HFFc6 (cell line): Measurements from ENCODE around the gene RIOX2. TPM values are rescaled to one million over a fixed set of nuclear protein-coding genes. Genes with fewer than 3 reads are reported as not detected.
A peak's percentile ranks its signal among the peaks of the same experiment; 100 is the strongest.

ENCODE experiments used
- DNase-seq: peaks from one replicate; pipeline ENCODE4 v3.0.0-alpha.2; 2018
- H3K27ac Mint-ChIP-seq: 2 replicates; pipeline ENCODE4 v1.8.0; 2020; ENCODE audit warnings: mild to moderate bottlenecking, mixed read lengths
- H3K27me3 Mint-ChIP-seq: 2 replicates; pipeline ENCODE4 v1.8.0; 2021; ENCODE audit warnings: mild to moderate bottlenecking, moderate library complexity, mixed read lengths; ENCODE audit not compliant: insufficient read depth
- H3K36me3 Mint-ChIP-seq: 2 replicates; pipeline ENCODE4 v1.8.0; 2021; ENCODE audit warnings: low read depth, mixed read lengths
- H3K4me1 Mint-ChIP-seq: 2 replicates; pipeline ENCODE4 v1.8.0; 2020; ENCODE audit warnings: low read depth, mixed read lengths
- H3K4me3 Mint-ChIP-seq: 2 replicates; pipeline ENCODE4 v1.8.0; 2020; ENCODE audit warnings: mild to moderate bottlenecking, moderate library complexity, mixed read lengths
- H3K9me3 Mint-ChIP-seq: 2 replicates; pipeline ENCODE4 v1.8.0; 2020; ENCODE audit warnings: mild to moderate bottlenecking, mixed read lengths
- total RNA-seq, 6 experiments: library from RNA; stranded (reverse); fragmentation: NEBNext Ultra II Directional; extraction: Animal tissue kit (Norgen Biotek cat#: 25700); gene quantifications; 2 replicates in 1 of 6; 3 replicates in 5 of 6; pipeline ENCODE4 v1.2.3, GENCODE V29; 2021
- TF ChIP-seq, protein P1 (sequence below): fragments of 200-600 bp; sonication (generic); IDR thresholded peaks from 2 replicates; pipeline ENCODE4 v1.5.0; 2021; ENCODE audit warnings: antibody characterized with exemption, mild to moderate bottlenecking

The RIOX2 gene
- total RNA-seq, 6 experiments from 2014 or later = 27.3 to 38.4 (median 31.3) TPM

DNA sequence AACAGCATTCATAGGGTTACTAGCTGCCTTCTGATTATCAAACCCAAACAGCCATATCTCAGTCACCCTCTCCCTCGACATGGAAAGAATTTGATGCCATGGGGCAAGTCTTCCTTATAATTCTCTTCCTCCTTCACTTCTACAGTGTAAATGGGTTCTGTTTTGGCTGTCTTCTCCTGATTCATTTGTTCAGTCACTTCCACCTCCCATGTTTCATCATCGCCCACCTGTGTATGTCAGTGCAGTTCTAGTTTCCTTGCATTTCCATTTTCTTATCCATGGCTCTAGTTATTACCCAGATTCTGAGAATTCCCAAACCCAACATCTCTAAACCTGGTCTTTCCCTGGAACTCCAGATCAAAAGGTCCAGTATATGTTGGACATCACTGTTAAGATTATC is 41.0 kb downstream of the RIOX2 start:
- Mint-ChIP-seq H3K27me3 (peaks cover 2% of the 10 kb centered on the region; the same call in 1 of the 2 replicates), H3K27ac (no peak overlapping the region), H3K4me3 (no peak overlapping the region), H3K9me3 (no peaks in the 10 kb centered on the region), H3K36me3 (peaks cover 20% of the 10 kb centered on the region), H3K4me1 (peaks cover 12% of the 10 kb centered on the region)
- TF ChIP-seq, protein P1, sequence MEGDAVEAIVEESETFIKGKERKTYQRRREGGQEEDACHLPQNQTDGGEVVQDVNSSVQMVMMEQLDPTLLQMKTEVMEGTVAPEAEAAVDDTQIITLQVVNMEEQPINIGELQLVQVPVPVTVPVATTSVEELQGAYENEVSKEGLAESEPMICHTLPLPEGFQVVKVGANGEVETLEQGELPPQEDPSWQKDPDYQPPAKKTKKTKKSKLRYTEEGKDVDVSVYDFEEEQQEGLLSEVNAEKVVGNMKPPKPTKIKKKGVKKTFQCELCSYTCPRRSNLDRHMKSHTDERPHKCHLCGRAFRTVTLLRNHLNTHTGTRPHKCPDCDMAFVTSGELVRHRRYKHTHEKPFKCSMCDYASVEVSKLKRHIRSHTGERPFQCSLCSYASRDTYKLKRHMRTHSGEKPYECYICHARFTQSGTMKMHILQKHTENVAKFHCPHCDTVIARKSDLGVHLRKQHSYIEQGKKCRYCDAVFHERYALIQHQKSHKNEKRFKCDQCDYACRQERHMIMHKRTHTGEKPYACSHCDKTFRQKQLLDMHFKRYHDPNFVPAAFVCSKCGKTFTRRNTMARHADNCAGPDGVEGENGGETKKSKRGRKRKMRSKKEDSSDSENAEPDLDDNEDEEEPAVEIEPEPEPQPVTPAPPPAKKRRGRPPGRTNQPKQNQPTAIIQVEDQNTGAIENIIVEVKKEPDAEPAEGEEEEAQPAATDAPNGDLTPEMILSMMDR = no peak
- no peak for DNase-seq

DNA sequence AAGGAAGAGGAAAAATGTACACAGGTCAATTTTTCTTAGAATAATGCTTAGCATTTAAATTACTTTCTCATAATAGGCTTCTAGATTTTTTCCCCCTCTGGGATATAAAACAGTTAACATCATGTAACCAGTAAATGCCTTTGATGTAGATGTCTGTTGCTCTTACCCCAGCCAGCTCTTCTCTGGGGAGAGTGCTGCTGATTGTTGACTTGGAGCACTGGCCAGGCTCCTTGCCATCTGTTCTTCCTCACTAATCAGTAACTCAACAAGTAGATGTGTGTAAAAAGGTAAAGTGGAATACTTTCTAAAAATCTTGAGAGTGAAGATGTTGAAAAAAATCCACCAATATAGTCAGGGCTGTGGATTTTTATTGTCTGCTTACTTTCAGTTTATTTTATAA is 42.2 kb downstream of the RIOX2 start:
- TF ChIP-seq, protein P1 = no peak
- peaks cover 2% of the 10 kb centered on the region; the same call in 1 of the 2 replicates for H3K27me3 Mint-ChIP-seq
- DNase-seq = no peak
- H3K27ac Mint-ChIP-seq = no peak overlapping the region
- peaks cover 12% of the 10 kb centered on the region for H3K4me1 Mint-ChIP-seq
- H3K9me3 Mint-ChIP-seq = no peaks in the 10 kb centered on the region
- H3K36me3 Mint-ChIP-seq = peaks cover 20% of the 10 kb centered on the region
- no peak overlapping the region for H3K4me3 Mint-ChIP-seq

DNA sequence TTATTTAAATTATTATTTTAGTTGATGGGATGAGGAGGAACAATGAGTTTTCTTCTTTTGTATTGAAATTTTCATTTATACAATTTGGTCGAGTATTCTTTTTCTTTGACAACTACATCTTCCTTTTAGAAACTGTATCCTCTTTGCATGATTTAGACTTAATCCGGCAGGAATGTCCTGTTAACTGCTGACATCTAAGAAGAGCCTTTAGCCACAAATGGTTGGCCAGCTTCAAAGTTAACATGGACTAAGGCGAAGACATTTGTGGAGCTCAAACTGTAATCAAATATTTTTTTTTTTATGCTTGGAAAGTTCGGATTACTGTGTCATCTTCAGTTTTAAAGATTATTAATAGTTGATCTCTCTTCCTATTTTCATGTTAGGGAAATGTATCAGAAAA is 43.2 kb downstream of the RIOX2 start:
- no peaks in the 10 kb centered on the region for H3K9me3 Mint-ChIP-seq
- H3K27me3 Mint-ChIP-seq = peaks cover 2% of the 10 kb centered on the region; the same call in 1 of the 2 replicates
- no peak overlapping the region for H3K27ac Mint-ChIP-seq
- DNase-seq = no peak
- TF ChIP-seq, protein P1 = no peak
- H3K36me3 Mint-ChIP-seq = peaks cover 20% of the 10 kb centered on the region
- peaks cover 12% of the 10 kb centered on the region for H3K4me1 Mint-ChIP-seq
- H3K4me3 Mint-ChIP-seq = no peak overlapping the region

DNA sequence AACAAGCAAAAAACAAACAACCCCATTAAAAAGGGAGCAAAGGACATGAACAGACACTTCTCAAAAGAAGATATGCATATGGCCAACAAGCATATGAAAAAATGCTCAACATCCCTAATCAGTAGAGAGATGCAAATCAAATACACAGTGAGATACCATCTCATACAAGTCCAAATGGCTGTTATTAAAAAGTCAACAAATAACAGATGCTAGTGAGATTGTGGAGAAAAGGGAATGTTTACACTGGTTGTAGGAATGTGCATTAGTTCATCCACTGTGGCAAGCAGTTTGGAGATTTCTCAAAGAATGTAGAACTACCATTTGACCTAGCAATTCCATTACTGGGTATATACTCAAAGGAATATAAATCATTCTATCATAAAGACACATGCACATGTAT is 44.5 kb downstream of the RIOX2 start:
- Mint-ChIP-seq H3K27ac (no peak overlapping the region), H3K27me3 (peaks cover 2% of the 10 kb centered on the region; the same call in 1 of the 2 replicates), H3K36me3 (peaks cover 20% of the 10 kb centered on the region), H3K4me1 (peaks cover 12% of the 10 kb centered on the region), H3K4me3 (no peak overlapping the region), H3K9me3 (no peaks in the 10 kb centered on the region)
- TF ChIP-seq, protein P1 = no peak
- DNase-seq = peak; percentile 31

DNA sequence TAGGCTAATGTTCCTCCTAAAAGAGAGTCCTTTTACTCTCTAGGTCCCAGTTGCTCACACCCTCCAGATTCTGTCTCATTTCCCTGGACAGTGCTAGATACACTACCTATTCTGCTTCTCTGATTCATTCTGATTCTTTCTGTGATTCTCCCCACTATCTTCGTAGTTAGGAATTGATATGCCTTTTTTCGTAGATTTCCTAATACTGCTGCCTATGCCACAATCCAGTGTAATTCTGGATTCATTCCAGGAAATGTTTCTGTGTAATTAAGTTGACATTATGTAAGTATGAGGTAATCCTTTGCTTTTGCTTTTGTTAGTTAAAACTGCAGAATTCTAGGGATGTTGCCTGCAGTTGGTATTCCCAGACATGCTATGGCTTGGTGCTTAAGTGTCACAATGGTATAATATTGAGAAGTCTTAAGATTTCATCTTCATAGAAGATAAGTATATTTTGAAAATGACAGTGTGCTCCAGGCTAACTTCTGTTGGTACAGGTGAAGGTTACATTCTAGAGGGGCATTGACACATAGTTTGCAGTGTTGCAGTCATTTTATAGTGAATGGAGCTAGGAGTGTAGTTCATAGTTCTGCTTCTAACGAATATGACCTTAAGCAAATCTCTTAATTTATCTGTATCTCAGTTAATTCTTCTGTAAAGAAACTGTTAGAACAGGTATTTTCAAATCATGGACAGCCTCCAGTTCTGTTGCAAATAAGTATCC is 54.3 kb downstream of the RIOX2 start:
- Mint-ChIP-seq H3K27ac (no peak overlapping the region), H3K4me3 (no peak overlapping the region), H3K36me3 (peaks cover 27% of the 10 kb centered on the region), H3K9me3 (no peaks in the 10 kb centered on the region), H3K4me1 (peaks cover 17% of the 10 kb centered on the region), H3K27me3 (no peaks in the 10 kb centered on the region; the same call in 1 of the 2 replicates)
- TF ChIP-seq, protein P1 = no peak
- no peak for DNase-seq
